Mesendoderm (in vitro differentiated cells): ENCODE data around the gene CREB3L2.

Experiments used
- DNase-seq: peaks from one replicate; pipeline ENCODE4 v3.0.0; 2013
- H2AK5ac ChIP-seq: 2 replicates; pipeline ENCODE4 v1.6.1; 2013; ENCODE audit warnings: low read length, inconsistent platforms
- H2BK120ac ChIP-seq: 2 replicates; pipeline ENCODE4 v1.6.1; 2013; ENCODE audit warnings: low read depth, mild to moderate bottlenecking, low read length, moderate library complexity, mixed read lengths
- H2BK15ac ChIP-seq: replicated peaks from 2 replicates; pipeline ENCODE4 v1.6.1; 2013; ENCODE audit warnings: low read depth, mild to moderate bottlenecking, moderate library complexity
- H2BK5ac ChIP-seq: 2 replicates; pipeline ENCODE4 v1.6.1; 2013; ENCODE audit warnings: low read length, inconsistent platforms
- H3K18ac ChIP-seq: 2 replicates; pipeline ENCODE4 v1.6.1; 2013; ENCODE audit warnings: mild to moderate bottlenecking, low read length, mixed read lengths
- H3K23ac ChIP-seq: one replicate; pipeline ENCODE4 v1.6.1; 2013; ENCODE audit warnings: low read length
- H3K27ac ChIP-seq: 2 replicates; pipeline ENCODE4 v1.5.1; 2013; ENCODE audit warnings: low read depth, mild to moderate bottlenecking, inconsistent platforms, low read length, moderate library complexity
- H3K27me3 ChIP-seq: 2 replicates; pipeline ENCODE4 v1.6.1; 2013; ENCODE audit warnings: low read length, control low read depth, mild to moderate bottlenecking, inconsistent platforms; ENCODE audit not compliant: insufficient read depth, poor library complexity
- H3K36me3 ChIP-seq: 2 replicates; pipeline ENCODE4 v1.6.1; 2013; ENCODE audit warnings: low read length, inconsistent platforms; ENCODE audit not compliant: control insufficient read depth, insufficient read depth
- H3K4ac ChIP-seq: one replicate; pipeline ENCODE4 v1.6.1; 2013; ENCODE audit warnings: low read depth, mild to moderate bottlenecking, low read length, moderate library complexity
- H3K4me1 ChIP-seq: 2 replicates; pipeline ENCODE4 v1.6.1; 2013; ENCODE audit warnings: low read depth, low read length, inconsistent platforms; ENCODE audit not compliant: control insufficient read depth
- H3K4me2 ChIP-seq: 2 replicates; pipeline ENCODE4 v1.6.1; 2013; ENCODE audit warnings: low read length
- H3K4me3 ChIP-seq: 2 replicates; pipeline ENCODE4 v1.5.1; 2013; ENCODE audit warnings: mild to moderate bottlenecking, low read length
- H3K56ac ChIP-seq: one replicate; pipeline ENCODE4 v1.6.1; 2013; ENCODE audit warnings: low read length
- H3K79me1 ChIP-seq: 2 replicates; pipeline ENCODE4 v1.6.1; 2013; ENCODE audit warnings: low read length, inconsistent platforms
- H3K79me2 ChIP-seq: 2 replicates; pipeline ENCODE4 v1.6.1; 2013; ENCODE audit warnings: mild to moderate bottlenecking, low read length; ENCODE audit not compliant: control insufficient read depth, insufficient read depth
- H3K9ac ChIP-seq: 2 replicates; pipeline ENCODE4 v1.6.1; 2013; ENCODE audit warnings: low read length, inconsistent platforms
- H4K5ac ChIP-seq: one replicate; pipeline ENCODE4 v1.6.1; 2013; ENCODE audit warnings: low read length
- H4K8ac ChIP-seq: one replicate; pipeline ENCODE4 v1.6.1; 2013; ENCODE audit warnings: low read depth, mild to moderate bottlenecking, control low read depth, low read length, moderate library complexity
- WGBS: extraction: QIAGEN DNeasy Blood & Tissue Kit; methylation state at CpG from one replicate; pipeline ENCODE4 v1.1.7; 2013; ENCODE audit warnings: low lambda C conversion rate, missing lambda C conversion rate; ENCODE audit not compliant: insufficient coverage; ENCODE audit errors: extremely low coverage; 5-methylcytosine and 5-hydroxymethylcytosine counted together

CREB3L2 gene

DNA sequence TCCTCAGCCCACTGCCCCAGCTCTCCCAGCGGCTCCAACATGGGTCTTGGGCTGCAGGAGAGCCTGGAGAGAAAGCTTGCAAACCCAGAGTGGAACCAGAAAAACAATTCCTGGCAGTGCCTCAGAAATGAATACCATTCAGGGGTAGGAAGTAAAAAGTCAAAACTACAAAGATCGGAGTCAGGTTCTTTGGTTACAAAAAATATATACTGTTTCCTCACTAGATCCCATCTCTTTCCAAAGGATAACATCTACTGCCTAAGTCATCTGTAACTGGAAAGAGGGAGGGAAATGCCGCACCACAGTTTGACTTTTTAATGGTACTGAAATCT is 14.9 kb downstream of the CREB3L2 start:
- Histone ChIP-seq H3K27ac (no peak overlapping the region), H3K79me1 (peaks cover 39% of the 10 kb centered on the region), H3K4me2 (no peak overlapping the region), H4K8ac (no peak overlapping the region), H3K56ac (no peak overlapping the region), H3K18ac (no peak overlapping the region), H3K4me1 (peaks cover 4% of the 10 kb centered on the region), H4K5ac (no peak overlapping the region), H2BK15ac (no peak overlapping the region), H2BK5ac (no peak overlapping the region), H2AK5ac (no peak overlapping the region), H3K9ac (no peak overlapping the region), H3K4me3 (no peak overlapping the region), H3K23ac (no peak overlapping the region), H3K79me2 (peaks cover 83% of the 10 kb centered on the region), H2BK120ac (no peak overlapping the region), H3K4ac (no peak overlapping the region), H3K27me3 (no peaks in the 10 kb centered on the region), H3K36me3 (no peaks in the 10 kb centered on the region)
- no CpG with 5 or more reads among the region's 3 CpGs for WGBS
- DNase-seq, result no peak

DNA sequence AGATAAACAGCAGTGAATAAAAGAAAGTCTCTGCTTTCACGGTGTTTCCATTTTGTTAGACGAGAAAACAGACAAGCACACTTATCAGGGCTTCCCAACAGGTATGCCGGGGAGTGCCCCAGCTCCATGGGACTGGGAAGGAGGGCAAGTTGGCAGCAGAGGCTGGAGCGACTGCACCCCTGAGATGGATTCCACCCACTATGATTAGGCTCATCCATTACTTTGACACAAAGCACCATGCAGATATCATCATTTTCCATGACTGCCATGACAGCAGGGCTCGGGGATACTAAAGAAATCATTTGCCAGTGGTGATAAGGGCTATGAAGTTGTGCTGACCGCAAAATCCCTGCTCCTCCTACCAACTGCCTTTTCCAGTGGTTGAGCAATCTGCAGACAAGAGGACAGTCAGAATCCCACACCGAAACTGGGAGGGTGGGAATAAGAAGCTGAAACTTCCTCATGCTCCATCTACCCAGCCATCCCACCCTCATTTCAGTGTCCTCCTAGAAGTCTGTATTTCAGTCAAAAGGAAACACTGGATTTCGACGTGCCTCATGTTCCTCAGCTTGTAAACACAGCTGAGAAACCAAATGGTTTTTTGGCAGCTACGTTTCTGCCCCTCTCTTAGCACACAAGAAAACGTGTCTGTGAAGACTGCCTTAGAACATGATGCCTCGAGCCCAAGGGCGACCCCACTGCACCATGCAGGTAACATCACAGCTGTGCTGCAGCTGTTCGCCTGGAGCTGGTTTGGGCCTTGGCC is 15.5 kb downstream of the CREB3L2 start:
- Histone ChIP-seq H2BK15ac (no peak overlapping the region), H3K36me3 (no peaks in the 10 kb centered on the region), H3K4me1 (peaks cover 4% of the 10 kb centered on the region), H2BK5ac (no peak overlapping the region), H2AK5ac (no peak overlapping the region), H3K27ac (no peak overlapping the region), H4K5ac (no peak overlapping the region), H4K8ac (no peak overlapping the region), H3K18ac (no peak overlapping the region), H2BK120ac (no peak overlapping the region), H3K4me3 (no peak overlapping the region), H3K4me2 (no peak overlapping the region), H3K79me2 (peaks cover 87% of the 10 kb centered on the region), H3K9ac (no peak overlapping the region), H3K23ac (peak overlapping the region; percentile 51), H3K27me3 (no peaks in the 10 kb centered on the region), H3K79me1 (peaks cover 42% of the 10 kb centered on the region), H3K56ac (no peak overlapping the region), H3K4ac (no peak overlapping the region)
- DNase-seq, result no peak
- no CpG with 5 or more reads among the region's 14 CpGs for WGBS

DNA sequence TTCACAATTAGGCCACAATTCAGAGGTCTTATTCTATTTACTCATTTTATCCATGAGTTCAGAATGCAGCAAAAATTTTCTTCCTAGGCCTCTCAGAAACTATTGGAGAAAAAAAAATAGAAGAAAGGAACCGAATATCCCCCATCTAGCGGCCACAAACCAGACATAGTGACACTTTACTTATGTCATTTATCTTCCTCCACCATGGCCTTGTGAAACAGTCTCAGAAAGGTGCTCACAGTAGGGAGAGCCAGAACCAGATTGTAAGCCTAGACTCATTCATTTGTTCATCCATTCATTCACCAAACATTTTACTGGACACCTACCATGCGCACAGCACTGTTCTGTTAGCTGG is 16.0 kb downstream of the CREB3L2 start:
- no peaks in the 10 kb centered on the region for H3K27me3 ChIP-seq
- no peaks in the 10 kb centered on the region for H3K36me3 ChIP-seq
- no peak overlapping the region for H2BK15ac ChIP-seq
- H3K18ac ChIP-seq, result no peak overlapping the region
- no peak overlapping the region for H3K9ac ChIP-seq
- no peak overlapping the region for H3K56ac ChIP-seq
- H3K4me2 ChIP-seq, result no peak overlapping the region
- H2AK5ac ChIP-seq, result no peak overlapping the region
- H3K4ac ChIP-seq, result no peak overlapping the region
- no peak overlapping the region for H3K27ac ChIP-seq
- H4K5ac ChIP-seq, result no peak overlapping the region
- H2BK5ac ChIP-seq, result no peak overlapping the region
- H3K79me1 ChIP-seq, result peaks cover 46% of the 10 kb centered on the region
- no peak overlapping the region for H3K4me3 ChIP-seq
- H2BK120ac ChIP-seq, result no peak overlapping the region
- H3K23ac ChIP-seq, result no peak overlapping the region
- DNase-seq, result no peak
- peaks cover 92% of the 10 kb centered on the region for H3K79me2 ChIP-seq
- peaks cover 4% of the 10 kb centered on the region for H3K4me1 ChIP-seq
- WGBS, result no CpG with 5 or more reads among the region's 3 CpGs
- H4K8ac ChIP-seq, result no peak overlapping the region

DNA sequence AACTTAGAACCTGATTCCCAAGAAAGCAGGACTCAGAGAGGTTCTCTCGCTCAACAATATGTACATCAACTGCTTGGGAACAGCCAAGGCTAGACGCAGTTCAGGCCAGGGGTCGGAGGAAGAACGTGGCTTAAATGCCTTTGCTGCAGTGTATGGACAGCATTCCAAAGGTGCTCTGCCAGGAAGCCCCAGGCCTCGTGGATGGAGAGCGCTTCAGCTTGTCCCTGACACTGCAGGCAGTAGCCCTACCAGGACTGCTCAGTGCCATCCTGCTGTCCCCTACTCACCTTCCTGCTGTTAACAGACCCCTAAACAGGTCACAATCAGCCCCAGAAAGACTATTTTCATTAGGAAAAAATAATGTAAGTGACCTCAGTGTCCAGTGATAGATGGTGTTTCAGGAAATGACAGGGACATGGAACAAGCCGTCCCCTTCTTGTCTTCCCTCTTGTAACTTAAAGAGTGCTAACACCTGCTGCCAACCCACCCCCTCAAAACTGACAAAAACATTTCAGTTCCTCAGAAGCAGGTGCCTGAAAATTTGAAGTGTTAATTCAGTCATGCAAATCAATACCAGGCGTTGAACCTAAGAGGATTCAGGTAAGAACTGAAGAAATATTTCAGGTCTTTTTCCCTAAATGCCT is 16.5 kb downstream of the CREB3L2 start:
- no peak overlapping the region for H3K27ac ChIP-seq
- no peak overlapping the region for H2BK120ac ChIP-seq
- H3K18ac ChIP-seq, result no peak overlapping the region
- H3K4ac ChIP-seq, result no peak overlapping the region
- H3K36me3 ChIP-seq, result no peaks in the 10 kb centered on the region
- H3K27me3 ChIP-seq, result no peaks in the 10 kb centered on the region
- H4K5ac ChIP-seq, result no peak overlapping the region
- H3K4me1 ChIP-seq, result peaks cover 4% of the 10 kb centered on the region
- peaks cover 51% of the 10 kb centered on the region for H3K79me1 ChIP-seq
- no peak overlapping the region for H4K8ac ChIP-seq
- no peak overlapping the region for H2BK5ac ChIP-seq
- no CpG with 5 or more reads among the region's 8 CpGs for WGBS
- DNase-seq, result no peak
- peaks cover 92% of the 10 kb centered on the region for H3K79me2 ChIP-seq
- no peak overlapping the region for H2BK15ac ChIP-seq
- no peak overlapping the region for H3K4me3 ChIP-seq
- H3K56ac ChIP-seq, result no peak overlapping the region
- H3K23ac ChIP-seq, result no peak overlapping the region
- H2AK5ac ChIP-seq, result no peak overlapping the region
- no peak overlapping the region for H3K4me2 ChIP-seq
- H3K9ac ChIP-seq, result no peak overlapping the region

DNA sequence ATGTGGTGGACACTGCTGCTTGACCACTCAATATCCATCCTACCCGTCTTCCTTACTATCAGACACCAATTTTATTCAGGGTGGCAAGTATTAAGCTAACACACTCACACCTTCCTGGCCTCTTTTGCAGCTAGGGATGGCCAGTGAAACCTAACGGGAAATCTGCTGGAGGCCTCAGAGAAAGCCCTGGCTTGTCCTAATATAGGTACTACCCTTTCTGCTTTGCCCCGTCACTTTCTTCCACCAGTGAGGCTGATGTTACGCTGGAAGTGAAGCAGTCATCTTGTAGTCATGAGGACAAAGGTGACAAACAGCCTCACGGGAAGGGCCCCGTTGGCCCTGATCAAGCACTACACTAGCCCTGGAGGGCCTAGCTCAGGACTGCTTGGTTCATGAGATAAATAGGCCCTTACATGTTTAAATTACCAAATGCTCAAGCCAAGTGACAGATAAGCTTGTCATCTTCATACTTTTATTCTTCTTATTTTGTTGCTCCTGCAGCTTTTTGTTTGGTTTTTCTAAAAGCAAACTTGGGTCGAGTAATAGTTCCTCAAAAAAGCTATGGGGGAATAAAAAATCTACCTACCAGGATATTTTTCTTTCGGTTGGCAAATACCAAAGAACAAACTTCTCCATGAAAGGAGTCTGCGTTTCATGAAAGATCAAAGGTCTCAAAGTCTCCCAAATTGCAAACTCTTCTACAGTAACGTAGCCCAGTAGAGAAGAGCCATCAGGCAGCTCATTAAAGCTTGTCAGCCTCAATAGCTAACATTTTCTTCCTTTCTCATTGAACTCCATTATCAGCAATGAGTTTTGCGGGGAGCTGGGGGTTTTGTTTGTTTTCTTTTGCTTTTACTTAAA is 17.5 kb downstream of the CREB3L2 start:
- H3K4me1 ChIP-seq, result no peaks in the 10 kb centered on the region
- no peak overlapping the region for H3K4me3 ChIP-seq
- H4K5ac ChIP-seq, result no peak overlapping the region
- no peak overlapping the region for H3K9ac ChIP-seq
- H3K27me3 ChIP-seq, result no peaks in the 10 kb centered on the region
- H2BK5ac ChIP-seq, result no peak overlapping the region
- WGBS, result no CpG with 5 or more reads among the region's 11 CpGs
- H3K36me3 ChIP-seq, result no peaks in the 10 kb centered on the region
- no peak for DNase-seq
- H2BK120ac ChIP-seq, result no peak overlapping the region
- H2AK5ac ChIP-seq, result no peak overlapping the region
- H3K79me1 ChIP-seq, result peaks cover 50% of the 10 kb centered on the region
- no peak overlapping the region for H3K18ac ChIP-seq
- no peak overlapping the region for H3K23ac ChIP-seq
- H3K27ac ChIP-seq, result no peak overlapping the region
- H2BK15ac ChIP-seq, result no peak overlapping the region
- no peak overlapping the region for H3K56ac ChIP-seq
- no peak overlapping the region for H3K4me2 ChIP-seq
- H3K79me2 ChIP-seq, result peaks cover 91% of the 10 kb centered on the region
- H4K8ac ChIP-seq, result no peak overlapping the region
- H3K4ac ChIP-seq, result no peak overlapping the region
